Measurements from ENCODE around the gene FICD.

DNA sequence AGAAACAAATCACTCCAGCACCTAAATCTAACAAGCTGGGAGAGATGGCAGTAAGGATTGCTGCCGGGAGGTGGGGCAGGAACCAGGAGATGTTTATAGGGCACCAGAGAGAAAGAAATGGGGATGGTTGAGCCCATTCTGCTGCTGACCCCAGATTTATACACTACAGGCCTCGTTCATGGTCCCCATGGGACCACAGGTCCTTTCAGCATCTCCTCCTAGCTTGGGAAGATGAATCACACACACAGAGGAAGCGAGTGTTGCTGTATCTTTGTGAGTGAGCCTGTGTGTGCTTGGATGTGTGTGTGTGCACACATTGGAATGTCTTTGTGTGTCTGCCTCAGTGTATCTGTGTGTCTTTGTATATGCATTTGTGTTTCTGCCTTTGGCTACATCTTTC, 49.7 kb upstream of the FICD start:
- TF ChIP-seq YY1 (IDR thresholded peaks at IDR 0.05; ENCODE audit: insufficient read depth, insufficient read length) (no peak), ZNF274 (IDR thresholded peaks at IDR 0.05; ENCODE audit: low read depth, low read length) (no peak), SUZ12 (IDR thresholded peaks at IDR 0.05; ENCODE audit: extremely low read depth, insufficient read depth, insufficient read length) (no peak)
